HCT116 (cell line): ENCODE measurements around the gene OCA2. TPM values are rescaled to one million over a fixed set of nuclear protein-coding genes. Genes with fewer than 3 reads are reported as not detected.

Source experiments
- ATAC-seq: fragments of 200-7000 bp; cut with Tn5 transposase; 2 replicates; pipeline ENCODE4 v1.9.1; 2020; ENCODE audit warnings: mild to moderate bottlenecking, moderate library complexity
- BruUV-seq: library from RNA; stranded (reverse); fragments of 400-500 nt; replicated peaks from 2 replicates; lab custom pipeline; 2021; lab: Mats Ljungman, UMichigan
- CTCF ChIA-PET: fragments of 300-600 bp; sonication (Branson Sonifier 250); formaldehyde crosslinking; loops from one replicate; lab custom pipeline; 2021; ENCODE audit warnings: antibody characterized with exemption; lab: Charles Lee
- POLR2A ChIA-PET: fragments of 300-600, 350-600 bp; sonication (Branson Sonifier 250); formaldehyde crosslinking; loops from one replicate; lab custom pipeline; 2021; ENCODE audit warnings: antibody characterized with exemption; lab: Charles Lee
- RAD21 ChIA-PET, 2 experiments: fragments of 300-600 bp; sonication (Branson Sonifier 250); formaldehyde crosslinking; loops; one replicate each; lab custom pipeline; 2023; ENCODE audit warnings: low total read pairs in 2 of 2; ENCODE audit not compliant: uncharacterized antibody in 2 of 2, unreplicated experiment in 2 of 2, low non-redundant PET in 1 of 2; lab: Charles Lee
- DNase-seq: peaks from one replicate; pipeline ENCODE4 v3.0.0-alpha.2; 2010; ENCODE audit warnings: low read depth, low spot score
- H2AFZ ChIP-seq: fragments of 200-600 bp; shearing (Covaris generic), sonication (generic); 2 replicates; pipeline ENCODE4 v1.6.1; 2017; ENCODE audit warnings: low read depth, mixed run types, mixed read lengths, antibody characterized with exemption, low read length; ENCODE audit not compliant: poor library complexity, severe bottlenecking
- H3K27ac ChIP-seq: 2 replicates; pipeline ENCODE4 v1.5.1; 2012; ENCODE audit warnings: low read depth, low read length
- H3K27me3 ChIP-seq: fragments of 200-600 bp; sonication (generic); 2 replicates; pipeline ENCODE4 v1.6.1; 2016; ENCODE audit warnings: mixed run types, low read length, mixed read lengths; ENCODE audit not compliant: insufficient read depth
- H3K36me3 ChIP-seq, 2 experiments: fragments of 200-500 bp in 1 of 2; fragments of 200-600 bp in 1 of 2; sonication (Bioruptor generic) in 1 of 2; sonication (generic) in 1 of 2; 2 replicates each; pipeline versions ENCODE4 v1.5.1 to v1.6.1; 2014 to 2016; ENCODE audit warnings: low read length in 2 of 2, inconsistent platforms in 1 of 2, mixed read lengths in 1 of 2, mixed run types in 1 of 2; ENCODE audit not compliant: insufficient read depth in 2 of 2, control insufficient read depth in 1 of 2
- H3K4me1 ChIP-seq, 2 experiments: fragments of 200-600 bp in 1 of 2; sonication (generic) in 1 of 2; 2 replicates each; pipeline versions ENCODE4 v1.5.1 to v1.6.1; 2012 to 2017; ENCODE audit warnings: low read length in 2 of 2, inconsistent platforms in 1 of 2, mild to moderate bottlenecking in 1 of 2, mixed read lengths in 1 of 2, mixed run types in 1 of 2, moderate library complexity in 1 of 2; ENCODE audit not compliant: insufficient read depth in 2 of 2, control insufficient read depth in 1 of 2
- H3K4me2 ChIP-seq: fragments of 200-600 bp; sonication (generic); 2 replicates; pipeline ENCODE4 v1.6.1; 2017; ENCODE audit warnings: mixed run types, low read length, mixed read lengths
- H3K4me3 ChIP-seq, 2 experiments: fragments of 200-600 bp in 1 of 2; sonication (generic) in 1 of 2; replicated peaks in 1 of 2; 2 replicates each; pipeline ENCODE4 v1.5.1; 2011 to 2016; ENCODE audit warnings: low read length in 2 of 2, control low read depth in 1 of 2, low read depth in 1 of 2, mild to moderate bottlenecking in 1 of 2, mixed read lengths in 1 of 2, mixed run types in 1 of 2
- H3K79me2 ChIP-seq: fragments of 200-600 bp; sonication (generic); 2 replicates; pipeline ENCODE4 v1.6.1; 2017; ENCODE audit warnings: mild to moderate bottlenecking, mixed run types, low read length, moderate library complexity, mixed read lengths; ENCODE audit not compliant: insufficient read depth
- H3K9ac ChIP-seq: fragments of 200-600 bp; sonication (generic); 2 replicates; pipeline ENCODE4 v1.6.1; 2016; ENCODE audit warnings: low read length, mixed read lengths
- H3K9me2 ChIP-seq: fragments of 200-600 bp; sonication (generic), shearing (Covaris generic); 2 replicates; pipeline ENCODE4 v1.6.1; 2017; ENCODE audit warnings: mixed run types, mild to moderate bottlenecking, moderate library complexity; ENCODE audit not compliant: insufficient read depth
- H3K9me3 ChIP-seq, 2 experiments: fragments of 200-500 bp in 1 of 2; fragments of 200-600 bp in 1 of 2; sonication (Bioruptor generic) in 1 of 2; sonication (generic) in 1 of 2; 2 replicates each; pipeline ENCODE4 v1.6.1; 2014 to 2017; ENCODE audit warnings: low read length in 2 of 2, mixed read lengths in 2 of 2, inconsistent platforms in 1 of 2, low read depth in 1 of 2, mild to moderate bottlenecking in 1 of 2, mixed run types in 1 of 2, moderate library complexity in 1 of 2; ENCODE audit not compliant: control insufficient read depth in 1 of 2, insufficient read depth in 1 of 2
- H4K20me1 ChIP-seq: fragments of 200-600 bp; sonication (generic), shearing (Covaris generic); 2 replicates; pipeline ENCODE4 v1.6.1; 2017; ENCODE audit warnings: mixed run types, mild to moderate bottlenecking, moderate library complexity; ENCODE audit not compliant: insufficient read depth
- ATF3 ChIP-seq: IDR thresholded peaks from 2 replicates; pipeline ENCODE4 v1.6.1; 2012
- CBX3 ChIP-seq: IDR thresholded peaks from 2 replicates; pipeline ENCODE4 v1.6.1; 2012; ENCODE audit warnings: low read depth
- EGR1 ChIP-seq: IDR thresholded peaks from 2 replicates; pipeline ENCODE4 v1.6.1; 2012; ENCODE audit warnings: low read depth
- ELF1 ChIP-seq: IDR thresholded peaks from 2 replicates; pipeline ENCODE4 v1.6.1; 2012; ENCODE audit warnings: low read depth, borderline replicate concordance
- EZH2 ChIP-seq: fragments of 200-600 bp; sonication (generic); IDR thresholded peaks from 2 replicates; pipeline ENCODE4 v1.6.1; 2017; ENCODE audit warnings: antibody characterized with exemption, mixed run types
- EZH2phosphoT487 ChIP-seq: fragments of 200-600 bp; IDR thresholded peaks from 2 replicates; pipeline ENCODE4 v1.6.1; 2018; ENCODE audit warnings: antibody characterized with exemption, borderline replicate concordance
- FOSL1 ChIP-seq: IDR thresholded peaks from 2 replicates; pipeline ENCODE4 v1.6.1; 2012; ENCODE audit warnings: low read depth
- JUND ChIP-seq: IDR thresholded peaks from 2 replicates; pipeline ENCODE4 v1.6.1; 2012
- POLR2A ChIP-seq: IDR thresholded peaks from 2 replicates; pipeline ENCODE4 v1.7.0; 2011; ENCODE audit warnings: borderline replicate concordance; ENCODE audit not compliant: insufficient read depth, insufficient read length; ENCODE audit errors: extremely low read depth
- POLR2AphosphoS5 ChIP-seq: IDR thresholded peaks from 2 replicates; pipeline ENCODE4 v1.6.1; 2011; ENCODE audit warnings: mild to moderate bottlenecking, low read depth, low read length, moderate library complexity
- RAD21 ChIP-seq: IDR thresholded peaks from 2 replicates; pipeline ENCODE4 v1.6.1; 2012; ENCODE audit warnings: low read depth, mild to moderate bottlenecking
- SIN3A ChIP-seq: IDR thresholded peaks from 2 replicates; pipeline ENCODE4 v1.6.1; 2012; ENCODE audit warnings: low read depth
- SRF ChIP-seq: IDR thresholded peaks from 2 replicates; pipeline ENCODE4 v1.6.1; 2012; ENCODE audit warnings: low read depth
- TCF7L2 ChIP-seq: IDR thresholded peaks from 2 replicates; pipeline ENCODE4 v1.7.0; 2011; ENCODE audit warnings: borderline replicate concordance, inconsistent platforms; ENCODE audit not compliant: insufficient read depth, insufficient read length; ENCODE audit errors: extremely low read depth
- ZFX ChIP-seq: fragments of 450-650 bp; IDR thresholded peaks from 2 replicates; pipeline ENCODE4 v1.6.1; 2017
- intact Hi-C: fragments of 100-400 bp; cut with micrococcal nuclease; formaldehyde crosslinking; loops from 2 replicates; pipeline ENCODE4 v1.10.0; 2022
- total RNA-seq: library from RNA; stranded (reverse); gene quantifications from one replicate; pipeline ENCODE4 v1.2.1, GENCODE V29; 2021; ENCODE audit not compliant: unreplicated experiment
- TF ChIP-seq, protein P1 (sequence below), 3 experiments: fragments of 200-600 bp in 1 of 3; sonication (generic) in 1 of 3; IDR thresholded peaks in 2 of 3; conservative IDR thresholded peaks in 1 of 3; 2 replicates each; pipeline ENCODE4 v1.5.1; 2012 to 2017; ENCODE audit warnings: low read depth in 2 of 3, low read length in 2 of 3, antibody characterized with exemption in 1 of 3, borderline replicate concordance in 1 of 3, control low read depth in 1 of 3, mild to moderate bottlenecking in 1 of 3, mixed read lengths in 1 of 3, mixed run types in 1 of 3, moderate library complexity in 1 of 3; ENCODE audit not compliant: insufficient read depth in 1 of 3
- TF ChIP-seq, protein P2 (sequence below): IDR thresholded peaks from 2 replicates; pipeline ENCODE4 v1.6.1; 2012; ENCODE audit warnings: low read depth
- TF ChIP-seq, protein P3 (sequence below): IDR thresholded peaks from 2 replicates; pipeline ENCODE4 v1.6.1; 2011; ENCODE audit warnings: mild to moderate bottlenecking, low read length, moderate library complexity; ENCODE audit not compliant: insufficient replicate concordance; ENCODE audit errors: extremely low read depth

OCA2 gene
- total RNA-seq, 1 experiment from 2014 or later: not detected

DNA sequence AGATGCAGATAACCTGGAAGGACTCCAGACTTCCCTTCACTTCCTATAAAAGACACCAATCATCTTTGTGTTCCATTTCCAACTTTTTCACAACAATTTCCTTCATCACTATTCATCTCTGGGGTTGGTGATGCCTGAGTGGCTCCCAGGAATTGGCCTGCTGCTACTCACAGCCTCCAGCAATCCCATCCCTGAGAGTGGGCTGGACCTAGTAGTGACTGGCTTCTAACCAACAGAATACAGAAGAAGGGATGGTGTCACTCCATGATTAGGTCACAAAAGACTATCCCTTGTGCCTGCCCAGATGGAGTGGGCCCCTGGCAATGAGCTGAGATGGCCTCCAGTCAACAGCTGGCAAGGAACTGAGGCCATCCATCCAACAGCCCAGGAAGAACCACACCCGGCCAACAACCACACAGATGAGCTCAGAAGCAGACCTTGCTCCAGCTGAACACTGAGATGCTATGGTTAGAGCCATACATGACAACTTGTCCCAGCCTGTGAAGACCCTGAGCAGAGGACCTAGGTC lies 20.9 kb downstream of the OCA2 start:
- Histone ChIP-seq H3K36me3 (no peaks in the 10 kb centered on the region), H4K20me1 (no peaks in the 10 kb centered on the region), H3K9me2 (no peaks in the 10 kb centered on the region), H3K9me3 (no peaks in the 10 kb centered on the region), H2AFZ (no peak overlapping the region), H3K27me3 (no peaks in the 10 kb centered on the region), H3K4me1 (no peaks in the 10 kb centered on the region), H3K4me3 (no peak overlapping the region), H3K9ac (no peak overlapping the region), H3K27ac (no peak overlapping the region), H3K79me2 (no peaks in the 10 kb centered on the region), H3K4me2 (no peak overlapping the region)
- BruUV-seq: no TSS peak
- ChIA-PET RAD21 (no interaction called here), CTCF (no interaction called here), POLR2A (no interaction called here)
- ATAC-seq (no peak), DNase-seq (no peak)
- intact Hi-C loops: no loop called here
- TF ChIP-seq POLR2A: no peak
- TF ChIP-seq JUND: no peak
- TF ChIP-seq CBX3: no peak
- TF ChIP-seq, protein P1, sequence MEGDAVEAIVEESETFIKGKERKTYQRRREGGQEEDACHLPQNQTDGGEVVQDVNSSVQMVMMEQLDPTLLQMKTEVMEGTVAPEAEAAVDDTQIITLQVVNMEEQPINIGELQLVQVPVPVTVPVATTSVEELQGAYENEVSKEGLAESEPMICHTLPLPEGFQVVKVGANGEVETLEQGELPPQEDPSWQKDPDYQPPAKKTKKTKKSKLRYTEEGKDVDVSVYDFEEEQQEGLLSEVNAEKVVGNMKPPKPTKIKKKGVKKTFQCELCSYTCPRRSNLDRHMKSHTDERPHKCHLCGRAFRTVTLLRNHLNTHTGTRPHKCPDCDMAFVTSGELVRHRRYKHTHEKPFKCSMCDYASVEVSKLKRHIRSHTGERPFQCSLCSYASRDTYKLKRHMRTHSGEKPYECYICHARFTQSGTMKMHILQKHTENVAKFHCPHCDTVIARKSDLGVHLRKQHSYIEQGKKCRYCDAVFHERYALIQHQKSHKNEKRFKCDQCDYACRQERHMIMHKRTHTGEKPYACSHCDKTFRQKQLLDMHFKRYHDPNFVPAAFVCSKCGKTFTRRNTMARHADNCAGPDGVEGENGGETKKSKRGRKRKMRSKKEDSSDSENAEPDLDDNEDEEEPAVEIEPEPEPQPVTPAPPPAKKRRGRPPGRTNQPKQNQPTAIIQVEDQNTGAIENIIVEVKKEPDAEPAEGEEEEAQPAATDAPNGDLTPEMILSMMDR (IDR thresholded peaks at IDR 0.05 in 2 of 3, conservative IDR thresholded peaks at IDR 0.05 in 1 of 3; ENCODE audit: borderline replicate concordance in 1 of 3, insufficient read depth in 1 of 3, low read depth in 2 of 3, low read length in 2 of 3): no peak
- TF ChIP-seq EGR1: no peak
- no peak for TF ChIP-seq POLR2AphosphoS5
- TF ChIP-seq ATF3: no peak
- no peak for TF ChIP-seq TCF7L2
- TF ChIP-seq RAD21: no peak
- TF ChIP-seq, protein P2, sequence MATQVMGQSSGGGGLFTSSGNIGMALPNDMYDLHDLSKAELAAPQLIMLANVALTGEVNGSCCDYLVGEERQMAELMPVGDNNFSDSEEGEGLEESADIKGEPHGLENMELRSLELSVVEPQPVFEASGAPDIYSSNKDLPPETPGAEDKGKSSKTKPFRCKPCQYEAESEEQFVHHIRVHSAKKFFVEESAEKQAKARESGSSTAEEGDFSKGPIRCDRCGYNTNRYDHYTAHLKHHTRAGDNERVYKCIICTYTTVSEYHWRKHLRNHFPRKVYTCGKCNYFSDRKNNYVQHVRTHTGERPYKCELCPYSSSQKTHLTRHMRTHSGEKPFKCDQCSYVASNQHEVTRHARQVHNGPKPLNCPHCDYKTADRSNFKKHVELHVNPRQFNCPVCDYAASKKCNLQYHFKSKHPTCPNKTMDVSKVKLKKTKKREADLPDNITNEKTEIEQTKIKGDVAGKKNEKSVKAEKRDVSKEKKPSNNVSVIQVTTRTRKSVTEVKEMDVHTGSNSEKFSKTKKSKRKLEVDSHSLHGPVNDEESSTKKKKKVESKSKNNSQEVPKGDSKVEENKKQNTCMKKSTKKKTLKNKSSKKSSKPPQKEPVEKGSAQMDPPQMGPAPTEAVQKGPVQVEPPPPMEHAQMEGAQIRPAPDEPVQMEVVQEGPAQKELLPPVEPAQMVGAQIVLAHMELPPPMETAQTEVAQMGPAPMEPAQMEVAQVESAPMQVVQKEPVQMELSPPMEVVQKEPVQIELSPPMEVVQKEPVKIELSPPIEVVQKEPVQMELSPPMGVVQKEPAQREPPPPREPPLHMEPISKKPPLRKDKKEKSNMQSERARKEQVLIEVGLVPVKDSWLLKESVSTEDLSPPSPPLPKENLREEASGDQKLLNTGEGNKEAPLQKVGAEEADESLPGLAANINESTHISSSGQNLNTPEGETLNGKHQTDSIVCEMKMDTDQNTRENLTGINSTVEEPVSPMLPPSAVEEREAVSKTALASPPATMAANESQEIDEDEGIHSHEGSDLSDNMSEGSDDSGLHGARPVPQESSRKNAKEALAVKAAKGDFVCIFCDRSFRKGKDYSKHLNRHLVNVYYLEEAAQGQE: no peak
- TF ChIP-seq FOSL1: no peak
- TF ChIP-seq EZH2: no peak
- TF ChIP-seq ELF1: no peak
- no peak for TF ChIP-seq ZFX
- TF ChIP-seq SIN3A: no peak
- TF ChIP-seq EZH2phosphoT487: no peak
- TF ChIP-seq, protein P3, sequence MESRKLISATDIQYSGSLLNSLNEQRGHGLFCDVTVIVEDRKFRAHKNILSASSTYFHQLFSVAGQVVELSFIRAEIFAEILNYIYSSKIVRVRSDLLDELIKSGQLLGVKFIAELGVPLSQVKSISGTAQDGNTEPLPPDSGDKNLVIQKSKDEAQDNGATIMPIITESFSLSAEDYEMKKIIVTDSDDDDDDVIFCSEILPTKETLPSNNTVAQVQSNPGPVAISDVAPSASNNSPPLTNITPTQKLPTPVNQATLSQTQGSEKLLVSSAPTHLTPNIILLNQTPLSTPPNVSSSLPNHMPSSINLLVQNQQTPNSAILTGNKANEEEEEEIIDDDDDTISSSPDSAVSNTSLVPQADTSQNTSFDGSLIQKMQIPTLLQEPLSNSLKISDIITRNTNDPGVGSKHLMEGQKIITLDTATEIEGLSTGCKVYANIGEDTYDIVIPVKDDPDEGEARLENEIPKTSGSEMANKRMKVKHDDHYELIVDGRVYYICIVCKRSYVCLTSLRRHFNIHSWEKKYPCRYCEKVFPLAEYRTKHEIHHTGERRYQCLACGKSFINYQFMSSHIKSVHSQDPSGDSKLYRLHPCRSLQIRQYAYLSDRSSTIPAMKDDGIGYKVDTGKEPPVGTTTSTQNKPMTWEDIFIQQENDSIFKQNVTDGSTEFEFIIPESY: no peak
- no peak for TF ChIP-seq SRF
